Measurements from ENCODE around the gene TGFBRAP1. TPM values are rescaled to one million over a fixed set of nuclear protein-coding genes. Genes with fewer than 3 reads are reported as not detected.

Gene TGFBRAP1
- total RNA-seq, 3 donors from 2014 or later (not counting 1 experiment from before 2014, with no cell fraction given): 22.7 to 31.8 (median 27.7) TPM

DNA sequence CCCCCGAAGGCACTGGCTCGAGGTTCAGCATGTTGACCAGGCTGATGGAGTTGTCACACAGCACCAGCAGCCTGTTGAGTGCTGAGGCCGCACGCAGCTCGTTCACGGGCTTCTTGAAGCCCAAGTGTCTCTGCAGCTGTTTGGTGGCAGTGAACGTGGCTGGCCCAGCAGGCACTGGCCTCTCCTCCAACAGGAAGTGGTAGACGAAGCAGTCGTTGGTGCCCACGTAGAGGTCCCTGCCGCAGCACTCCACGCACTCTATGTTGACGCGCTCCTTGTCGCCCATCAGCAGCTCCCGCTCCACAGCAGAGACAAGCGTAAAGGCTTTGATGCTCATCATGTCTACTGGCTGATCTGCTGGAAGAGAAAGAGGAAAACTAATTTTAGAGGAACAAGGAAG lies 21.6 kb downstream of the TGFBRAP1 start:
- ATAC-seq: peak in 1 of 3 donors; percentile 61
- H3K27me3 Mint-ChIP-seq (ENCODE audit: low read depth in 2 of 2): no peaks in the 10 kb centered on the region
- TF ChIP-seq CTCF (IDR thresholded peaks at IDR 0.05): no peak
- WGBS (ENCODE audit: insufficient coverage): 68% methylated on average over 17 of the region's 17 CpGs
- Histone ChIP-seq H3K27me3 (ENCODE audit: control insufficient read depth, insufficient read depth, low read length) (no peaks in the 10 kb centered on the region), H3K27ac (ENCODE audit: low read length) (no peak overlapping the region), H3K4me1 (ENCODE audit: control insufficient read depth, insufficient read depth, low read length) (peaks cover 3% of the 10 kb centered on the region), H3K9me3 (ENCODE audit: control insufficient read depth, insufficient read depth, low read length) (no peaks in the 10 kb centered on the region), H3K36me3 (ENCODE audit: control insufficient read depth, insufficient read depth, low read length) (peaks cover 14% of the 10 kb centered on the region), H3K4me3 (ENCODE audit: low read length) (no peak overlapping the region)
- no peaks in the 10 kb centered on the region for H3K9me3 Mint-ChIP-seq
- H3K27ac Mint-ChIP-seq: peak overlapping the region; percentile 46 to 77
- H3K36me3 Mint-ChIP-seq: no peaks in the 10 kb centered on the region
- H3K4me3 Mint-ChIP-seq: no peak overlapping the region
- intact Hi-C loops (cut with micrococcal nuclease): no loop called here
- DNase-seq: no peak
- peaks cover 33 to 38% of the 10 kb centered on the region in 2 donors for H3K4me1 Mint-ChIP-seq

DNA sequence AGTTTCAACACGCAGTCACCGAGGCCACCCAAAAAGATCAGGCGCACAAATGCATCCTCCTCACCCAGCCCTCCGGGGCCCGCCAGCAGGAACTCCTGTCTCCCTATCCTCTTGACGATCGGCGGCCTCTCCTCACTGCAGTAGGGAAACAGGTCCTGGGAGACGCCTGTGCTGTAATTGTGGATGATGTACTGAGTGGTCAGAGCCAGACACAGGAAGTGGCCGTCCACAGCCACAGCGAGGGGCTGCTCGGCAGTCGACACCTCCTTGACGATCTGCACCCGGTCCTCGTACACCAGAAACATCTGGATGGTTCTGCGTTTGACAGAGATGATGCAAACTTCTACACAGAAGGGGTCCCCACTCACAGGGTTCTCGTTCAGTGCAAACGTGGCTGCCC lies 22.0 kb downstream of the TGFBRAP1 start:
- Mint-ChIP-seq H3K27ac (peak overlapping the region in 1 of 2 donors; percentile 24), H3K36me3 (no peaks in the 10 kb centered on the region), H3K4me1 (peaks cover 37 to 42% of the 10 kb centered on the region in 2 donors), H3K9me3 (no peaks in the 10 kb centered on the region), H3K27me3 (ENCODE audit: low read depth in 2 of 2) (no peaks in the 10 kb centered on the region), H3K4me3 (no peak overlapping the region)
- intact Hi-C loops (cut with micrococcal nuclease): no loop called here
- ATAC-seq: peak in 1 of 3 donors; percentile 7
- WGBS (ENCODE audit: insufficient coverage): 87% methylated on average over 19 of the region's 19 CpGs
- TF ChIP-seq CTCF (IDR thresholded peaks at IDR 0.05): no peak
- no peak overlapping the region for H3K27ac ChIP-seq (ENCODE audit: low read length)
- H3K36me3 ChIP-seq (ENCODE audit: control insufficient read depth, insufficient read depth, low read length): peaks cover 16% of the 10 kb centered on the region
- H3K4me3 ChIP-seq (ENCODE audit: low read length): no peak overlapping the region
- peaks cover 3% of the 10 kb centered on the region for H3K4me1 ChIP-seq (ENCODE audit: control insufficient read depth, insufficient read depth, low read length)
- no peaks in the 10 kb centered on the region for H3K9me3 ChIP-seq (ENCODE audit: control insufficient read depth, insufficient read depth, low read length)
- no peak for DNase-seq
- H3K27me3 ChIP-seq (ENCODE audit: control insufficient read depth, insufficient read depth, low read length): no peaks in the 10 kb centered on the region

DNA sequence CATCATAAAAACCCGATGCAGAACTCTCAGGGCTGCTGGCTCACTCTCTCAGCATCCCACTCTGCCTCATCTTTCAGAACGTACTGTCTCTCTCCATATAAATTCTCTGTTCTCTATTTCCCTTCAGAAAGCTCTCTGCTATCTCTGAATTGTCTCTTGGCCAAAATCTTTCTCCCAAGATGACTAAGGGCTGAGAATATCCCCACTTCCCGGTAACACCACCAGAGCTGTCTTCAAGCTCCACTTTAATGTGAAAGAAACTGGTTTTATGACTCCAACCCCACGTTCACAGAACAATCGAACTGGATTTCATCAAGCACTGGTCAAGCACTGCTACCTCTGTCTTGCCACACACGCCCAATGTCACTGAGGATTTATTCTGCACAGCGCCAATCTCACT lies 22.4 kb downstream of the TGFBRAP1 start:
- Mint-ChIP-seq H3K27me3 (ENCODE audit: low read depth in 2 of 2) (no peaks in the 10 kb centered on the region), H3K27ac (peak overlapping the region in 1 of 2 donors; percentile 24), H3K4me3 (no peak overlapping the region), H3K4me1 (peaks cover 41 to 46% of the 10 kb centered on the region in 2 donors), H3K36me3 (no peaks in the 10 kb centered on the region), H3K9me3 (no peaks in the 10 kb centered on the region)
- intact Hi-C loops (cut with micrococcal nuclease): no loop called here
- Histone ChIP-seq H3K4me3 (ENCODE audit: low read length) (no peak overlapping the region), H3K9me3 (ENCODE audit: control insufficient read depth, insufficient read depth, low read length) (no peaks in the 10 kb centered on the region), H3K4me1 (ENCODE audit: control insufficient read depth, insufficient read depth, low read length) (peaks cover 3% of the 10 kb centered on the region), H3K36me3 (ENCODE audit: control insufficient read depth, insufficient read depth, low read length) (peaks cover 16% of the 10 kb centered on the region), H3K27me3 (ENCODE audit: control insufficient read depth, insufficient read depth, low read length) (no peaks in the 10 kb centered on the region), H3K27ac (ENCODE audit: low read length) (no peak overlapping the region)
- DNase-seq (no peak), ATAC-seq (no peak)
- WGBS (ENCODE audit: insufficient coverage): 94% methylated on average over 7 of the region's 7 CpGs
- no peak for TF ChIP-seq CTCF (IDR thresholded peaks at IDR 0.05)

- Mint-ChIP-seq H3K9me3 (no peaks in the 10 kb centered on the region), H3K27me3 (ENCODE audit: low read depth in 2 of 2) (no peaks in the 10 kb centered on the region), H3K36me3 (peaks cover 20% of the 10 kb centered on the region), H3K4me3 (no peak overlapping the region), H3K27ac (peak overlapping the region in 1 of 2 donors; percentile 3), H3K4me1 (peaks cover 33 to 45% of the 10 kb centered on the region in 2 donors)
- DNase-seq (no peak), ATAC-seq (no peak)
- Histone ChIP-seq H3K36me3 (ENCODE audit: control insufficient read depth, insufficient read depth, low read length) (peaks cover 22% of the 10 kb centered on the region), H3K27me3 (ENCODE audit: control insufficient read depth, insufficient read depth, low read length) (no peaks in the 10 kb centered on the region), H3K9me3 (ENCODE audit: control insufficient read depth, insufficient read depth, low read length) (no peaks in the 10 kb centered on the region), H3K27ac (ENCODE audit: low read length) (no peak overlapping the region), H3K4me3 (ENCODE audit: low read length) (no peak overlapping the region), H3K4me1 (ENCODE audit: control insufficient read depth, insufficient read depth, low read length) (peaks cover 10% of the 10 kb centered on the region)
- intact Hi-C loops (cut with micrococcal nuclease): no loop called here
- 11% methylated on average over 1 of the region's 3 CpGs for WGBS (ENCODE audit: insufficient coverage)
- TF ChIP-seq CTCF (IDR thresholded peaks at IDR 0.05): no peak
Measured at GRCh38 chr2:105301646-105302045, 27.9 kb downstream of the TGFBRAP1 start.

All from natural killer cell (primary cell).